Dendritic cell treated with granulocyte-macrophage colony-stimulating factor and Interleukin-4, amounts not matched to agents 40 ng/mL and 50 ng/mL, for 4 days (primary cell): ENCODE results near the gene CFAP107.
"Not testable (repeated sequence)": the region's sequence is repeated elsewhere in the genome, so short reads cannot be mapped to it uniquely, and the experiment has no call there.

ENCODE experiments used
- H3K27ac Mint-ChIP-seq: one replicate; pipeline ENCODE4 v1.8.0; 2022; ENCODE audit warnings: mild to moderate bottlenecking, mixed read lengths
- H3K27me3 Mint-ChIP-seq: one replicate; pipeline ENCODE4 v1.8.0; 2022; ENCODE audit warnings: mild to moderate bottlenecking, mixed read lengths
- H3K36me3 Mint-ChIP-seq: one replicate; pipeline ENCODE4 v1.8.0; 2022; ENCODE audit warnings: low read depth, mixed read lengths
- H3K4me1 Mint-ChIP-seq: one replicate; pipeline ENCODE4 v1.8.0; 2022; ENCODE audit warnings: low read depth, mixed read lengths
- H3K4me3 Mint-ChIP-seq: one replicate; pipeline ENCODE4 v1.8.0; 2022; ENCODE audit warnings: mild to moderate bottlenecking, moderate library complexity, mixed read lengths
- H3K9me3 Mint-ChIP-seq: one replicate; pipeline ENCODE4 v1.8.0; 2022; ENCODE audit warnings: mixed read lengths
- intact Hi-C: fragments of 100-400 bp; cut with micrococcal nuclease; formaldehyde crosslinking; loops from one replicate; pipeline ENCODE4 v1.15.0; 2022

CFAP107 gene

GRCh38 chr1:12717301-12717838, 28.6 kb upstream of the CFAP107 start:
- Mint-ChIP-seq H3K4me3 (no peak overlapping the region), H3K27me3 (peaks cover 7% of the 10 kb centered on the region), H3K9me3 (no peaks in the 10 kb centered on the region)

GRCh38 chr1:12722626-12723025, 23.4 kb upstream of the CFAP107 start:
- no peaks in the 10 kb centered on the region for H3K36me3 Mint-ChIP-seq
- H3K27me3 Mint-ChIP-seq, result peaks cover 5% of the 10 kb centered on the region
- no peaks in the 10 kb centered on the region for H3K9me3 Mint-ChIP-seq
- no peak overlapping the region for H3K27ac Mint-ChIP-seq
- H3K4me1 Mint-ChIP-seq, result no peaks in the 10 kb centered on the region
- intact Hi-C loops, result no loop called here
- no peak overlapping the region for H3K4me3 Mint-ChIP-seq

More at GRCh38 chr1:12717301-12717838, 28.6 kb upstream of the CFAP107 start:
- Mint-ChIP-seq H3K27ac (no peak overlapping the region), H3K4me1 (no peaks in the 10 kb centered on the region), H3K36me3 (no peaks in the 10 kb centered on the region)
- intact Hi-C loops, result no loop called here

GRCh38 chr1:12728391-12728790, 17.6 kb upstream of the CFAP107 start:
- Mint-ChIP-seq H3K4me3 (no peak overlapping the region), H3K27me3 (peaks cover 5% of the 10 kb centered on the region), H3K4me1 (no peaks in the 10 kb centered on the region), H3K9me3 (peaks cover 10% of the 10 kb centered on the region), H3K27ac (no peak overlapping the region), H3K36me3 (no peaks in the 10 kb centered on the region)
- intact Hi-C loops, result no loop called here

GRCh38 chr1:12730156-12730555, 15.8 kb upstream of the CFAP107 start:
- Mint-ChIP-seq H3K27ac (no peak overlapping the region), H3K27me3 (peaks cover 10% of the 10 kb centered on the region), H3K4me3 (no peak overlapping the region), H3K9me3 (peaks cover 10% of the 10 kb centered on the region), H3K4me1 (no peaks in the 10 kb centered on the region), H3K36me3 (no peaks in the 10 kb centered on the region)
- intact Hi-C loops, result no loop called here

- H3K4me3 Mint-ChIP-seq, H3K9me3 Mint-ChIP-seq, intact Hi-C loops, H3K36me3 Mint-ChIP-seq, H3K27ac Mint-ChIP-seq, H3K4me1 Mint-ChIP-seq: not testable (repeated sequence)
- H3K27me3 Mint-ChIP-seq, result peaks cover 13% of the 10 kb centered on the region
These were observed 14.9 kb upstream of the CFAP107 start for GRCh38 chr1:12731084-12731483.

GRCh38 chr1:12734651-12735050, 11.3 kb upstream of the CFAP107 start:
- Mint-ChIP-seq H3K9me3 (peaks cover 10% of the 10 kb centered on the region), H3K27ac (no peak overlapping the region), H3K4me1 (no peaks in the 10 kb centered on the region), H3K4me3 (no peak overlapping the region), H3K27me3 (peaks cover 23% of the 10 kb centered on the region), H3K36me3 (no peaks in the 10 kb centered on the region)
- intact Hi-C loops, result no loop called here

- intact Hi-C loops, result no loop called here
- no peak overlapping the region for H3K27ac Mint-ChIP-seq
- H3K9me3 Mint-ChIP-seq, result no peaks in the 10 kb centered on the region
- no peak overlapping the region for H3K4me3 Mint-ChIP-seq
- peaks cover 17% of the 10 kb centered on the region for H3K27me3 Mint-ChIP-seq
- H3K4me1 Mint-ChIP-seq, result no peaks in the 10 kb centered on the region
- H3K36me3 Mint-ChIP-seq, result no peaks in the 10 kb centered on the region
These were observed 7.1 kb upstream of the CFAP107 start for GRCh38 chr1:12738934-12739333.

GRCh38 chr1:12739613-12740012, 6.4 kb upstream of the CFAP107 start:
- peaks cover 16% of the 10 kb centered on the region for H3K27me3 Mint-ChIP-seq

GRCh38 chr1:12741946-12742345, 4.1 kb upstream of the CFAP107 start:
- Mint-ChIP-seq H3K27ac (no peak overlapping the region), H3K4me3 (no peak overlapping the region), H3K9me3 (no peaks in the 10 kb centered on the region), H3K27me3 (peaks cover 7% of the 10 kb centered on the region), H3K4me1 (no peaks in the 10 kb centered on the region), H3K36me3 (no peaks in the 10 kb centered on the region)
- intact Hi-C loops, result no loop called here

More at GRCh38 chr1:12739613-12740012, 6.4 kb upstream of the CFAP107 start:
- Mint-ChIP-seq H3K4me3 (no peak overlapping the region), H3K4me1 (no peaks in the 10 kb centered on the region), H3K9me3 (no peaks in the 10 kb centered on the region), H3K27ac (no peak overlapping the region), H3K36me3 (no peaks in the 10 kb centered on the region)
- intact Hi-C loops, result no loop called here

- Mint-ChIP-seq H3K4me3 (no peak overlapping the region), H3K36me3 (no peaks in the 10 kb centered on the region), H3K4me1 (no peaks in the 10 kb centered on the region), H3K27ac (no peak overlapping the region), H3K9me3 (peaks cover 21% of the 10 kb centered on the region), H3K27me3 (peaks cover 5% of the 10 kb centered on the region)
- intact Hi-C loops, result no loop called here
These were observed 641 bp upstream of the CFAP107 start for GRCh38 chr1:12745126-12745991.

GRCh38 chr1:12748778-12749355, 2.9 kb downstream of the CFAP107 start:
- Mint-ChIP-seq H3K27ac (no peak overlapping the region), H3K4me3 (no peak overlapping the region), H3K4me1 (no peaks in the 10 kb centered on the region), H3K9me3 (peaks cover 21% of the 10 kb centered on the region), H3K36me3 (no peaks in the 10 kb centered on the region), H3K27me3 (peaks cover 6% of the 10 kb centered on the region)
- intact Hi-C loops, result no loop called here

GRCh38 chr1:12754738-12755137, 8.7 kb downstream of the CFAP107 start:
- H3K36me3 Mint-ChIP-seq, result no peaks in the 10 kb centered on the region
- peaks cover 14% of the 10 kb centered on the region for H3K27me3 Mint-ChIP-seq
- H3K4me1 Mint-ChIP-seq, result no peaks in the 10 kb centered on the region
- no peak overlapping the region for H3K4me3 Mint-ChIP-seq
- H3K27ac Mint-ChIP-seq, result no peak overlapping the region
- H3K9me3 Mint-ChIP-seq, result no peaks in the 10 kb centered on the region
- intact Hi-C loops, result no loop called here

GRCh38 chr1:12756273-12756672, 10.3 kb downstream of the CFAP107 start:
- H3K27ac Mint-ChIP-seq, result no peak overlapping the region
- no peaks in the 10 kb centered on the region for H3K4me1 Mint-ChIP-seq
- no peaks in the 10 kb centered on the region for H3K36me3 Mint-ChIP-seq
- H3K4me3 Mint-ChIP-seq, result no peak overlapping the region
- no peaks in the 10 kb centered on the region for H3K9me3 Mint-ChIP-seq
- H3K27me3 Mint-ChIP-seq, result peaks cover 12% of the 10 kb centered on the region
- intact Hi-C loops, result no loop called here

- intact Hi-C loops, result no loop called here
- Mint-ChIP-seq H3K36me3 (no peaks in the 10 kb centered on the region), H3K27me3 (peaks cover 10% of the 10 kb centered on the region), H3K27ac (no peak overlapping the region), H3K9me3 (no peaks in the 10 kb centered on the region), H3K4me1 (no peaks in the 10 kb centered on the region), H3K4me3 (no peak overlapping the region)
These were observed 10.9 kb downstream of the CFAP107 start for GRCh38 chr1:12756768-12757413.
